K562 (cell line): ENCODE results near the gene TMED10. TPM values are rescaled to one million over a fixed set of nuclear protein-coding genes. Genes with fewer than 3 reads are reported as not detected.
A peak's percentile ranks its signal among the peaks of the same experiment; 100 is the strongest.

ENCODE experiments used
- SIN3A ChIP-seq, 2 experiments: fragments of 150-350 bp in 1 of 2; IDR thresholded peaks; 2 replicates each; pipeline ENCODE4 v1.6.1; 2011 to 2016; ENCODE audit warnings: borderline replicate concordance in 2 of 2, low read depth in 2 of 2, low read length in 2 of 2, mild to moderate bottlenecking in 2 of 2, moderate library complexity in 2 of 2; ENCODE audit not compliant: control insufficient read depth in 1 of 2
- SRF ChIP-seq, 2 experiments: fragments of 250-450, 450-650 bp in 1 of 2; sonication (Bioruptor Pico) in 1 of 2; sonication (generic) in 1 of 2; formaldehyde crosslinking; IDR thresholded peaks; 2 replicates each; pipeline versions ENCODE4 v1.5.0 to v1.5.1; 2020 to 2022; ENCODE audit warnings: mild to moderate bottlenecking in 1 of 2, missing genetic modification reagents in 1 of 2
- ZNF232 ChIP-seq: sonication (generic); formaldehyde crosslinking; IDR thresholded peaks from 2 replicates; pipeline ENCODE4 v1.8.0; 2022; ENCODE audit warnings: mild to moderate bottlenecking, missing genetic modification reagents
- ZNF24 ChIP-seq: fragments of 450-650 bp; IDR thresholded peaks from 2 replicates; pipeline ENCODE4 v1.6.1; 2016
- polyA plus RNA-seq, 8 experiments: library from polyadenylated mRNA; depleted of rRNA in 4 of 8; stranded (reverse) in 5 of 8; unstranded in 3 of 8; fragments of >200 nt; fragmentation: Nextera tagmentation in 2 of 8; fragmentation: Illumina TruSeq in 1 of 8; extraction: Ambion mirVana in 2 of 8; extraction: Trizol in 1 of 8; gene quantifications; 2 replicates each; pipeline versions ENCODE4 v1.2.1 to v1.2.3, GENCODE V29; 2011 to 2014; ENCODE audit warnings: inconsistent platforms in 1 of 8, missing spikeins in 1 of 8
- total RNA-seq, 7 experiments: library from RNA; depleted of rRNA in 6 of 7; stranded (reverse); fragments of >200 nt in 6 of 7; fragmentation: Illumina TruSeq in 2 of 7; extraction: Trizol in 2 of 7; gene quantifications; 2 replicates each; pipeline versions ENCODE4 v1.2.1 to v1.2.3, GENCODE V29; 2011 to 2021; ENCODE audit warnings: low replicate concordance in 1 of 7
- TF ChIP-seq, protein P1 (sequence below), 2 experiments: fragments of 450-650 bp; formaldehyde crosslinking in 1 of 2; IDR thresholded peaks; 2 replicates each; pipeline versions ENCODE4 v1.4.0 to v1.6.1; 2014 to 2020; ENCODE audit warnings: mild to moderate bottlenecking in 2 of 2, borderline replicate concordance in 1 of 2, low read depth in 1 of 2

Gene TMED10
- total and polyA plus RNA-seq, 9 of the 15 experiments (the other 6 are each of a cell fraction or from before 2014, with no cell fraction given) = 62.2 to 233 (median 124) TPM

DNA sequence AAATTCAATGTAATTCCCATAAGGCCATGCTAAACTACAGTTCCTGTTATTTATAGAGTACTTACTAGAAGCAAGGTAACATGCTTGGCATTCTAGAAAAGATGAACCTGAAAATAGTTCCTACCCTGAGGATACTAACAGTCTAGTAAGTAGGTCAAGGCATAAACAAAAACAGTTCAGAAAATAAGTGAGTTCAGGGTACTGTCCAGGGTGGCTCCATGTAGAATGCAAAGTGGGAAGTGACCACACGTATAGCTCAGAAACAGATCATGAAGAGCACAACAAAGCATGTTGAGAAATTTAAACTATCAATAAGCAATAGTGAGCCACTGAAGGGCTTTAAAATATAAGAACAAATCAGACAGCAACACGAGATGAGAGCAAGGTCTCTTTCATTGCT lies 2.3 kb downstream of the TMED10 start (continued):
- TF ChIP-seq, protein P1, sequence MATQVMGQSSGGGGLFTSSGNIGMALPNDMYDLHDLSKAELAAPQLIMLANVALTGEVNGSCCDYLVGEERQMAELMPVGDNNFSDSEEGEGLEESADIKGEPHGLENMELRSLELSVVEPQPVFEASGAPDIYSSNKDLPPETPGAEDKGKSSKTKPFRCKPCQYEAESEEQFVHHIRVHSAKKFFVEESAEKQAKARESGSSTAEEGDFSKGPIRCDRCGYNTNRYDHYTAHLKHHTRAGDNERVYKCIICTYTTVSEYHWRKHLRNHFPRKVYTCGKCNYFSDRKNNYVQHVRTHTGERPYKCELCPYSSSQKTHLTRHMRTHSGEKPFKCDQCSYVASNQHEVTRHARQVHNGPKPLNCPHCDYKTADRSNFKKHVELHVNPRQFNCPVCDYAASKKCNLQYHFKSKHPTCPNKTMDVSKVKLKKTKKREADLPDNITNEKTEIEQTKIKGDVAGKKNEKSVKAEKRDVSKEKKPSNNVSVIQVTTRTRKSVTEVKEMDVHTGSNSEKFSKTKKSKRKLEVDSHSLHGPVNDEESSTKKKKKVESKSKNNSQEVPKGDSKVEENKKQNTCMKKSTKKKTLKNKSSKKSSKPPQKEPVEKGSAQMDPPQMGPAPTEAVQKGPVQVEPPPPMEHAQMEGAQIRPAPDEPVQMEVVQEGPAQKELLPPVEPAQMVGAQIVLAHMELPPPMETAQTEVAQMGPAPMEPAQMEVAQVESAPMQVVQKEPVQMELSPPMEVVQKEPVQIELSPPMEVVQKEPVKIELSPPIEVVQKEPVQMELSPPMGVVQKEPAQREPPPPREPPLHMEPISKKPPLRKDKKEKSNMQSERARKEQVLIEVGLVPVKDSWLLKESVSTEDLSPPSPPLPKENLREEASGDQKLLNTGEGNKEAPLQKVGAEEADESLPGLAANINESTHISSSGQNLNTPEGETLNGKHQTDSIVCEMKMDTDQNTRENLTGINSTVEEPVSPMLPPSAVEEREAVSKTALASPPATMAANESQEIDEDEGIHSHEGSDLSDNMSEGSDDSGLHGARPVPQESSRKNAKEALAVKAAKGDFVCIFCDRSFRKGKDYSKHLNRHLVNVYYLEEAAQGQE (IDR thresholded peaks at IDR 0.05; ENCODE audit: borderline replicate concordance) = peak; percentile 70
- TF ChIP-seq, protein P1 (CRISPR knock-in tag; IDR thresholded peaks at IDR 0.05; ENCODE audit: low read depth) = no peak
- TF ChIP-seq ZNF24 = no peak
- TF ChIP-seq SIN3A (IDR thresholded peaks at IDR 0.05; ENCODE audit: borderline replicate concordance in 2 of 2, control insufficient read depth in 1 of 2, low read depth in 2 of 2, low read length in 2 of 2) = no peak
- TF ChIP-seq SRF (CRISPR knock-in tag; IDR thresholded peaks at IDR 0.05) = peak in 1 of 2 experiments; percentile 87; a peak in 1 of 4 replicates
- TF ChIP-seq ZNF232 = no peak
